Tibial artery (tissue), 4 donors: Measurements from ENCODE around the gene EFNA5.

Experiments
- DNase-seq, 2 donors: peaks; one replicate each; pipeline ENCODE4 v3.0.0-alpha.2; 2019
- H3K27ac ChIP-seq, 2 donors: fragments of 200-600 bp; sonication (generic) in 1 of 2; 1 replicate in 1 of 2; 2 replicates in 1 of 2; pipeline ENCODE4 v1.5.1; 2018 to 2019; ENCODE audit warnings: mild to moderate bottlenecking in 1 of 2
- H3K27me3 ChIP-seq, 2 donors: fragments of 200-600 bp; sonication (generic) in 1 of 2; one replicate each; pipeline versions ENCODE4 v1.5.1 to v1.6.0; 2016 to 2019
- H3K36me3 ChIP-seq, 3 donors: fragments of 200-600 bp; sonication (generic) in 2 of 3; one replicate each; pipeline ENCODE4 v1.5.1; 2016 to 2019; ENCODE audit warnings: mild to moderate bottlenecking in 2 of 3
- H3K4me1 ChIP-seq, 4 donors: fragments of 200-600 bp; sonication (generic) in 2 of 4; 1 replicate in 3 of 4; 2 replicates in 1 of 4; pipeline ENCODE4 v1.5.1; 2016 to 2019
- H3K4me3 ChIP-seq, 2 donors: fragments of 200-600 bp; sonication (generic) in 1 of 2; 1 replicate in 1 of 2; 2 replicates in 1 of 2; pipeline ENCODE4 v1.5.1; 2018 to 2019; ENCODE audit warnings: mild to moderate bottlenecking in 2 of 2
- H3K9me3 ChIP-seq, 3 donors: fragments of 200-600 bp; sonication (generic) in 1 of 3; one replicate each; pipeline ENCODE4 v1.5.1; 2016 to 2019
- CTCF ChIP-seq, 2 experiments: fragments of 200-600 bp in 1 of 2; fragments of 450-650 bp in 1 of 2; IDR thresholded peaks; one replicate each; pipeline ENCODE4 v1.5.1; 2017 to 2019; ENCODE audit warnings: antibody characterized with exemption in 2 of 2, mild to moderate bottlenecking in 1 of 2, moderate library complexity in 1 of 2
- intact Hi-C: fragments of 100-400 bp; cut with DNase I; formaldehyde crosslinking; loops from one replicate; pipeline ENCODE4 v1.15.0; 2023; ENCODE audit warnings: low total_unique reads

The EFNA5 gene

GRCh38 chr5:107464876-107465275, 205.9 kb downstream of the EFNA5 start:
- peaks cover 0 to 22% (median 12%) of the 10 kb centered on the region in 4 donors for H3K4me1 ChIP-seq
- no peak overlapping the region for H3K27ac ChIP-seq
- DNase-seq: no peak
- no peak for TF ChIP-seq CTCF (IDR thresholded peaks at IDR 0.05)
- H3K9me3 ChIP-seq: no peaks in the 10 kb centered on the region
- no peak overlapping the region for H3K4me3 ChIP-seq
- intact Hi-C loops: no loop called here
- H3K27me3 ChIP-seq: no peaks in the 10 kb centered on the region
- no peaks in the 10 kb centered on the region for H3K36me3 ChIP-seq

GRCh38 chr5:107464416-107464815, 206.3 kb downstream of the EFNA5 start:
- no peaks in the 10 kb centered on the region for H3K36me3 ChIP-seq
- no peaks in the 10 kb centered on the region for H3K27me3 ChIP-seq
- H3K4me3 ChIP-seq: no peak overlapping the region
- H3K4me1 ChIP-seq: peaks cover 0 to 18% (median 8%) of the 10 kb centered on the region in 4 donors
- no peak for DNase-seq
- H3K9me3 ChIP-seq: no peaks in the 10 kb centered on the region
- H3K27ac ChIP-seq: no peak overlapping the region
- intact Hi-C loops: no loop called here
- TF ChIP-seq CTCF (IDR thresholded peaks at IDR 0.05): no peak

- Histone ChIP-seq H3K27me3 (no peaks in the 10 kb centered on the region), H3K4me3 (no peak overlapping the region), H3K9me3 (no peaks in the 10 kb centered on the region), H3K4me1 (peaks cover 0 to 17% (median 5%) of the 10 kb centered on the region in 4 donors), H3K27ac (no peak overlapping the region), H3K36me3 (no peaks in the 10 kb centered on the region)
- TF ChIP-seq CTCF (IDR thresholded peaks at IDR 0.05): no peak
- intact Hi-C loops: no loop called here
- DNase-seq: no peak
Observed at GRCh38 chr5:107463731-107464130, 207.0 kb downstream of the EFNA5 start.

GRCh38 chr5:107461770-107462169, 209.0 kb downstream of the EFNA5 start:
- Histone ChIP-seq H3K4me3 (no peak overlapping the region), H3K4me1 (peaks cover 0 to 7% (median 3%) of the 10 kb centered on the region in 4 donors), H3K27ac (no peak overlapping the region), H3K9me3 (no peaks in the 10 kb centered on the region), H3K36me3 (no peaks in the 10 kb centered on the region), H3K27me3 (no peaks in the 10 kb centered on the region)
- no peak for DNase-seq
- no peak for TF ChIP-seq CTCF (IDR thresholded peaks at IDR 0.05)
- intact Hi-C loops: no loop called here

- Histone ChIP-seq H3K9me3 (no peaks in the 10 kb centered on the region), H3K36me3 (no peaks in the 10 kb centered on the region), H3K27ac (no peak overlapping the region), H3K4me3 (no peak overlapping the region), H3K4me1 (peaks cover 0 to 10% (median 5%) of the 10 kb centered on the region in 4 donors), H3K27me3 (no peaks in the 10 kb centered on the region)
- no peak for TF ChIP-seq CTCF (IDR thresholded peaks at IDR 0.05)
- intact Hi-C loops: no loop called here
- DNase-seq: no peak
Observed at GRCh38 chr5:107460789-107461188, 209.9 kb downstream of the EFNA5 start.

- Histone ChIP-seq H3K9me3 (no peaks in the 10 kb centered on the region), H3K27ac (no peak overlapping the region), H3K36me3 (no peaks in the 10 kb centered on the region), H3K4me3 (no peak overlapping the region), H3K4me1 (peaks cover 0 to 18% (median 7%) of the 10 kb centered on the region in 4 donors), H3K27me3 (no peaks in the 10 kb centered on the region)
- intact Hi-C loops: no loop called here
- TF ChIP-seq CTCF (IDR thresholded peaks at IDR 0.05): no peak
- no peak for DNase-seq
Observed at GRCh38 chr5:107459605-107460004, 211.1 kb downstream of the EFNA5 start.
